H1 (cell line): ENCODE data around the gene ADCY9. TPM values are rescaled to one million over a fixed set of nuclear protein-coding genes. Genes with fewer than 3 reads are reported as not detected.
A peak's percentile ranks its signal among the peaks of the same experiment; 100 is the strongest.

Experiments
- CTCF ChIA-PET: fragments of 300-600 bp; sonication (Branson Sonifier 250); formaldehyde crosslinking; loops from one replicate; lab custom pipeline; 2021; ENCODE audit not compliant: partially characterized antibody; lab: Charles Lee
- POLR2A ChIA-PET: fragments of 300-600 bp; sonication (Branson Sonifier 250); formaldehyde crosslinking; loops from one replicate; lab custom pipeline; 2021; ENCODE audit warnings: inconsistent platforms; ENCODE audit not compliant: partially characterized antibody; lab: Charles Lee
- DNase-seq, 2 experiments: peaks; one replicate each; pipeline versions ENCODE4 v3.0.0 to v3.0.0-alpha.2; 2010 to 2022; ENCODE audit warnings: low spot score in 2 of 2, low read depth in 1 of 2, mixed read lengths in 1 of 2
- FAIRE-seq: peaks from 2 replicates; lab custom pipeline; 2011; peaks lifted over from hg19 to GRCh38; lab: Jason Lieb, UNC
- H2AFZ ChIP-seq: 2 replicates; pipeline ENCODE4 v1.8.1; 2012; ENCODE audit warnings: low read length, inconsistent platforms
- H2AK5ac ChIP-seq: 2 replicates; pipeline ENCODE4 v1.6.1; 2013; ENCODE audit warnings: low read depth, low read length
- H2BK120ac ChIP-seq: replicated peaks from 2 replicates; pipeline ENCODE3; 2013; ENCODE audit warnings: low read depth, low read length, inconsistent platforms
- H2BK12ac ChIP-seq: 2 replicates; pipeline ENCODE4 v1.6.1; 2013; ENCODE audit warnings: low read depth, low read length
- H2BK15ac ChIP-seq: 2 replicates; pipeline ENCODE4 v1.6.1; 2013; ENCODE audit warnings: low read length
- H2BK20ac ChIP-seq: 2 replicates; pipeline ENCODE4 v1.6.1; 2013; ENCODE audit warnings: low read length
- H2BK5ac ChIP-seq: 2 replicates; pipeline ENCODE4 v1.6.1; 2013; ENCODE audit warnings: low read depth, low read length
- H3K14ac ChIP-seq: 2 replicates; pipeline ENCODE4 v1.6.1; 2013; ENCODE audit warnings: inconsistent platforms; ENCODE audit not compliant: insufficient read length
- H3K18ac ChIP-seq: 2 replicates; pipeline ENCODE4 v1.6.1; 2013; ENCODE audit warnings: low read length; ENCODE audit errors: extremely low read depth
- H3K23ac ChIP-seq: 2 replicates; pipeline ENCODE4 v1.6.1; 2013; ENCODE audit warnings: inconsistent platforms; ENCODE audit not compliant: insufficient read length
- H3K23me2 ChIP-seq: 2 replicates; pipeline ENCODE4 v1.6.1; 2013; ENCODE audit warnings: low read depth, low read length
- H3K27ac ChIP-seq: 2 replicates; pipeline ENCODE4 v1.6.1; 2011; ENCODE audit warnings: low read depth, low read length, inconsistent platforms
- H3K27me3 ChIP-seq, 4 experiments: replicated peaks in 1 of 4; 1 replicate in 1 of 4; 2 replicates in 3 of 4; pipeline versions ENCODE4 v1.6.1 to v1.8.1; 2011 to 2013; ENCODE audit warnings: low read length in 3 of 4, mild to moderate bottlenecking in 3 of 4, inconsistent platforms in 2 of 4, mixed read lengths in 2 of 4, moderate library complexity in 1 of 4; ENCODE audit not compliant: control insufficient read depth in 3 of 4, insufficient read depth in 3 of 4; ENCODE audit errors: extremely low read depth in 1 of 4
- H3K36me3 ChIP-seq, 4 experiments: 2 replicates each; pipeline versions ENCODE4 v1.6.1 to v1.8.1; 2011 to 2013; ENCODE audit warnings: mild to moderate bottlenecking in 4 of 4, low read length in 3 of 4, moderate library complexity in 2 of 4, control low read depth in 1 of 4, inconsistent platforms in 1 of 4; ENCODE audit not compliant: insufficient read depth in 4 of 4, control insufficient read depth in 2 of 4
- H3K4ac ChIP-seq: replicated peaks from 2 replicates; pipeline ENCODE3; 2013; ENCODE audit warnings: low read length, low read depth, mixed read lengths, inconsistent platforms; ENCODE audit not compliant: insufficient read length
- H3K4me1 ChIP-seq, 4 experiments: replicated peaks in 1 of 4; 1 replicate in 1 of 4; 2 replicates in 3 of 4; pipeline versions ENCODE4 v1.6.1 to v1.8.1; 2011 to 2013; ENCODE audit warnings: low read length in 3 of 4, inconsistent platforms in 2 of 4, mixed read lengths in 1 of 4; ENCODE audit not compliant: insufficient read depth in 4 of 4, control insufficient read depth in 3 of 4
- H3K4me2 ChIP-seq, 2 experiments: 2 replicates each; pipeline versions ENCODE4 v1.6.1 to v1.8.1; 2011 to 2013; ENCODE audit warnings: low read depth in 2 of 2, low read length in 2 of 2, control low read depth in 1 of 2, inconsistent platforms in 1 of 2, mild to moderate bottlenecking in 1 of 2; ENCODE audit not compliant: insufficient read depth in 1 of 2
- H3K4me3 ChIP-seq, 4 experiments: fragments of 200-600, 300-600 bp in 1 of 4; sonication (generic), shearing (Covaris generic), sonication (Bioruptor Twin) in 1 of 4; 2 replicates each; pipeline versions ENCODE4 v1.5.1 to v1.8.1; 2011 to 2016; ENCODE audit warnings: low read length in 4 of 4, low read depth in 3 of 4, control low read depth in 2 of 4, inconsistent platforms in 2 of 4, mild to moderate bottlenecking in 2 of 4, mixed read lengths in 1 of 4, moderate library complexity in 1 of 4; ENCODE audit not compliant: insufficient read depth in 2 of 4; ENCODE audit errors: extremely low read depth in 1 of 4
- H3K56ac ChIP-seq: replicated peaks from 2 replicates; pipeline ENCODE3; 2013; ENCODE audit warnings: low read depth, mild to moderate bottlenecking, mixed read lengths, low read length, inconsistent platforms; ENCODE audit not compliant: insufficient read length
- H3K79me1 ChIP-seq: 2 replicates; pipeline ENCODE4 v1.6.1; 2013; ENCODE audit warnings: low read depth, low read length, control low read depth
- H3K79me2 ChIP-seq, 2 experiments: 2 replicates each; pipeline versions ENCODE4 v1.6.1 to v1.8.1; 2012 to 2013; ENCODE audit warnings: low read length in 2 of 2, mild to moderate bottlenecking in 2 of 2, inconsistent platforms in 1 of 2; ENCODE audit not compliant: insufficient read depth in 2 of 2, control insufficient read depth in 1 of 2
- H3K9ac ChIP-seq, 4 experiments: replicated peaks in 1 of 4; 1 replicate in 1 of 4; 2 replicates in 3 of 4; pipeline versions ENCODE4 v1.6.1 to v1.8.1; 2011 to 2013; ENCODE audit warnings: low read depth in 3 of 4, low read length in 3 of 4, control low read depth in 2 of 4, mild to moderate bottlenecking in 2 of 4, moderate library complexity in 2 of 4, inconsistent platforms in 1 of 4; ENCODE audit errors: extremely low read depth in 1 of 4
- H3K9me3 ChIP-seq, 2 experiments: 2 replicates each; pipeline versions ENCODE4 v1.6.1 to v1.8.1; 2012 to 2013; ENCODE audit warnings: mild to moderate bottlenecking in 2 of 2, moderate library complexity in 2 of 2, control low read depth in 1 of 2, inconsistent platforms in 1 of 2, low read depth in 1 of 2, low read length in 1 of 2, mixed read lengths in 1 of 2; ENCODE audit not compliant: insufficient read depth in 2 of 2
- H4K20me1 ChIP-seq, 2 experiments: replicated peaks in 1 of 2; 2 replicates each; pipeline versions ENCODE3 to v1.8.1; 2011 to 2013; ENCODE audit warnings: inconsistent platforms in 2 of 2, low read length in 2 of 2, mild to moderate bottlenecking in 1 of 2; ENCODE audit not compliant: insufficient read depth in 2 of 2, control insufficient read depth in 1 of 2
- H4K5ac ChIP-seq: 2 replicates; pipeline ENCODE4 v1.6.1; 2013; ENCODE audit warnings: low read length, low read depth, mixed read lengths, inconsistent platforms; ENCODE audit not compliant: insufficient read length
- H4K8ac ChIP-seq: 2 replicates; pipeline ENCODE4 v1.8.0; 2013; ENCODE audit warnings: mild to moderate bottlenecking, moderate library complexity, low read length, inconsistent platforms; ENCODE audit not compliant: insufficient read depth; ENCODE audit errors: extremely low read depth
- H4K91ac ChIP-seq: replicated peaks from 2 replicates; pipeline ENCODE3; 2013; ENCODE audit warnings: low read length, mixed read lengths, inconsistent platforms; ENCODE audit not compliant: insufficient read length
- SAP30 ChIP-seq: fragments of 300-600 bp; sonication (generic); IDR thresholded peaks from 2 replicates; pipeline ENCODE4 v1.7.1; 2012; ENCODE audit warnings: low read length, moderate library complexity, mild to moderate bottlenecking, inconsistent platforms; ENCODE audit not compliant: insufficient read depth, insufficient replicate concordance
- TAF7 ChIP-seq: optimal IDR thresholded peaks from 2 replicates; pipeline ENCODE3; 2011; ENCODE audit warnings: low read depth, mild to moderate bottlenecking, inconsistent platforms, low read length, moderate library complexity, borderline replicate concordance
- WGBS, 2 experiments: shearing (Covaris generic) in 1 of 2; methylation state at CpG; one replicate each; pipeline versions ENCODE4 v1.1.6 to v1.1.7; 2013 to 2015; ENCODE audit warnings: low lambda C conversion rate in 2 of 2, mixed read lengths in 2 of 2, inconsistent platforms in 1 of 2, low coverage in 1 of 2, missing lambda C conversion rate in 1 of 2; ENCODE audit not compliant: insufficient replicate concordance in 2 of 2, insufficient coverage in 1 of 2, insufficient read length in 1 of 2; ENCODE audit errors: extremely low coverage in 1 of 2, missing lambda C conversion rate in 1 of 2; 5-methylcytosine and 5-hydroxymethylcytosine counted together
- polyA plus RNA-seq, 7 experiments: library from polyadenylated mRNA; depleted of rRNA in 3 of 7; stranded (reverse) in 5 of 7; unstranded in 2 of 7; fragments of >200 nt in 5 of 7; fragments of 200-250 nt in 2 of 7; gene quantifications; 1 replicate in 5 of 7; 2 replicates in 1 of 7; 4 replicates in 1 of 7; pipeline versions ENCODE4 v1.2.1 to v1.2.3, GENCODE V29; 2011 to 2013; ENCODE audit warnings: missing spikeins in 2 of 7, mixed read lengths in 2 of 7
- total RNA-seq: library from RNA; stranded (reverse); fragmentation: NEBNext Ultra II Directional; extraction: Animal tissue kit (Norgen Biotek cat#: 25700); gene quantifications from 2 replicates; pipeline ENCODE4 v1.2.1, GENCODE V29; 2021

Gene ADCY9
- total and polyA plus RNA-seq, 2 of the 8 experiments (the other 6 are each of a cell fraction or from before 2014, with no cell fraction given), result 5.4 to 13.1 TPM

DNA sequence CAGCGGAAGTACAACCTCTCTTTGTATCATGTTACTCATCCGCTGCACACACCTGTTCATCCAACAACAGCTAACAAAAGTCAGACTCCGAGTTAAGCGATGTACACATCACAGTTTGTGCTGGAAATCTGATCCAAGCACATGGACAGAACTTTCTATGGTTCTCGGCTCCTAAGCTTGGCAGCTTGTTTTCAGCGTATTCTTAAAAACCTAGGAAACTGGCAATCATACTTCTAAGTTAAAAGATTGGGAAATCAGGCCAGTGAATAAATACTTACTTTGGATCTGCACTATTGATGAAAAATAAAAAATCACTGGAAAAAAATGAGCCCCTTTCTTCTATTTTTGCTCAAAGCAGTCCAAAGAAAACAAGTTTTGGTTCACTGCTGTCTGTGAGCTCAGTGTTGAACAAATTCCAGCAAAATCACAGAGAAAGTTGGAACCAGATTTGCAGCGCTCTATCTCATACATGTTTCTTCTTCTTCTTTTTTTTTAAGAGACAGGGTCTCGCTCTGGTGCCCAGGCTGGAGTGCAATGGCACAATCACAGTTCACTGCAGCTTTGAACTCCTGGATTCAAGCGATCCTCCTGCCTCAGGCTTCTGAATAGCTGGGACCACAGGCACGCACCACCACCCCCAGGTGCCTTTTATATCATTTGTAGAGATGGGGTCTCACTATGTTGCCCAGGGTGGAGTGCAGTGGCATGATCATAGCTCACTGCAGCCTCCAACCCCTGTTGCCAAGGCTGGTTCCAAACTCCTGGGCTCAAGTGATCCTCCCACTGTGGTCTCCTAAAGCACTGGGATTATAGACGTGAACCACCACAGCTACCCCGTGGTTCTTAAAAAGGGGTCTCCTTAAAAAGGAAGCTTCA is 164.1 kb downstream of the ADCY9 start:
- CTCF ChIA-PET, result interaction anchor here (0.5 to 3.8 kb wide), 7 partner anchors 11 to 379 kb away, joined by 3 to 14 read pairs (median 4); no protein-coding TSS in a partner anchor
- Histone ChIP-seq H3K4me3 (no peak overlapping the region), H4K20me1 (no peaks in the 10 kb centered on the region), H3K56ac (no peak overlapping the region), H3K9me3 (no peaks in the 10 kb centered on the region), H3K27me3 (no peaks in the 10 kb centered on the region), H3K36me3 (no peaks in the 10 kb centered on the region), H4K8ac (no peak overlapping the region), H3K4me2 (no peak overlapping the region), H3K4me1 (no peaks in the 10 kb centered on the region), H4K91ac (no peak overlapping the region), H3K9ac (no peak overlapping the region), H3K18ac (no peak overlapping the region), H3K23ac (no peak overlapping the region), H3K4ac (no peak overlapping the region), H2AFZ (no peak overlapping the region), H4K5ac (no peak overlapping the region), H3K79me1 (no peaks in the 10 kb centered on the region), H2BK12ac (no peak overlapping the region), H2BK20ac (no peak overlapping the region), H2BK5ac (0 out of 2 replicates have a peak overlapping the region, but pooled peaks have one; percentile 9), H3K14ac (no peak overlapping the region), H2BK120ac (no peak overlapping the region), H3K79me2 (no peaks in the 10 kb centered on the region), H3K23me2 (no peaks in the 10 kb centered on the region), H2BK15ac (no peak overlapping the region), H2AK5ac (no peak overlapping the region), H3K27ac (no peak overlapping the region)
- POLR2A ChIA-PET, result interaction anchor here (0.5 to 1.7 kb wide), 4 partner anchors 8 to 201 kb away, joined by 3 to 4 read pairs (median 3); no protein-coding TSS in a partner anchor
- WGBS, 2 experiments, result 89% methylated on average over 12 of the region's 12 CpGs; no CpG with 5 or more reads in 1 of the 2 experiments
- no peak for DNase-seq
- no peak for FAIRE-seq
- no peak for TF ChIP-seq TAF7
- no peak for TF ChIP-seq SAP30
